Measurements from ENCODE around the gene MUC16. TPM values are rescaled to one million over a fixed set of nuclear protein-coding genes. Genes with fewer than 3 reads are reported as not detected.

The MUC16 gene
- total and polyA plus RNA-seq, 2 of the 4 experiments (the other 2 are of a cell fraction), result not detected

GRCh38 chr19:9009431-9009830 is 778 bp downstream of the MUC16 start:
- Histone ChIP-seq H4K20me1 (ENCODE audit: insufficient read depth, low read length) (no peaks in the 10 kb centered on the region), H3K4ac (ENCODE audit: low read depth, low read length) (no peak overlapping the region), H4K91ac (ENCODE audit: insufficient read depth, low read depth, low read length) (no peak overlapping the region), H2BK120ac (ENCODE audit: low read depth, low read length) (no peak overlapping the region), H2BK5ac (ENCODE audit: low read depth, low read length, poor library complexity, severe bottlenecking) (no peak overlapping the region), H3K79me1 (ENCODE audit: low read depth in 1 of 2, low read length in 2 of 2) (no peaks in the 10 kb centered on the region), H3K4me2 (ENCODE audit: low read depth, low read length) (no peak overlapping the region), H3K4me3 (ENCODE audit: insufficient read depth, low read depth, low read length) (no peak overlapping the region), H3K14ac (replicated peaks; ENCODE audit: low read depth, low read length) (no peak overlapping the region), H4K8ac (ENCODE audit: low read depth in 2 of 2, low read length in 2 of 2) (no peak overlapping the region), H3K23ac (ENCODE audit: low read depth, low read length) (no peak overlapping the region), H2AFZ (replicated peaks; ENCODE audit: low read length, poor library complexity) (no peak overlapping the region), H3K18ac (ENCODE audit: low read depth, low read length) (no peak overlapping the region), H3K4me1 (ENCODE audit: control insufficient read depth, insufficient read depth, low read length) (no peaks in the 10 kb centered on the region), H2AK9ac (replicated peaks; ENCODE audit: low read depth, low read length, poor library complexity) (no peak overlapping the region), H3K56ac (ENCODE audit: extremely low read depth, insufficient read depth, low read length) (no peak overlapping the region), H2AK5ac (ENCODE audit: low read depth, low read length) (no peak overlapping the region), H3K9ac (ENCODE audit: low read depth, low read length) (no peak overlapping the region), H2BK15ac (ENCODE audit: low read depth, low read length) (no peak overlapping the region), H3K9me1 (ENCODE audit: insufficient read depth, low read length) (no peaks in the 10 kb centered on the region), H4K5ac (ENCODE audit: low read depth, low read length) (no peak overlapping the region), H2BK20ac (ENCODE audit: low read depth, low read length) (no peak overlapping the region), H3K27ac (ENCODE audit: insufficient read depth, low read length) (no peak overlapping the region), H3K9me3 (ENCODE audit: control insufficient read depth, insufficient read depth, low read length) (peaks cover 43% of the 10 kb centered on the region), H3K27me3 (ENCODE audit: control insufficient read depth, insufficient read depth, low read length) (no peaks in the 10 kb centered on the region), H3K36me3 (ENCODE audit: control insufficient read depth, insufficient read depth, low read length) (no peaks in the 10 kb centered on the region)
- dilution Hi-C loops (cut with HindIII; ENCODE audit: low sequenced_read_pairs, unreplicated experiment), result no loop called here
- intact Hi-C loops (cut with micrococcal nuclease), result no loop called here
- ATAC-seq (ENCODE audit: low read depth) (no peak), DNase-seq (no peak)
- no TSS peak for BruUV-seq (replicated peaks)
- ChIA-PET POLR2A (ENCODE audit: unreplicated experiment) (no interaction called here), CTCF (no interaction called here)
- in situ Hi-C loops (cut with MboI; ENCODE audit: low sequenced_read_pairs), result no loop called here
- WGBS, 2 experiments (ENCODE audit: extremely low coverage in 2 of 2, insufficient read length in 1 of 2), result 68% methylated on average over 9 of the region's 10 CpGs; no CpG with 5 or more reads in 1 of the 2 experiments
- TF ChIP-seq MAFK (IDR thresholded peaks at IDR 0.05; ENCODE audit: low read depth, low read length), result no peak
- no peak for TF ChIP-seq FOS (IDR thresholded peaks at IDR 0.05; ENCODE audit: low read depth, low read length)
- no peak for TF ChIP-seq MXI1 (IDR thresholded peaks at IDR 0.05; ENCODE audit: borderline replicate concordance, low read depth, low read length)
- no peak for TF ChIP-seq RAD21 (IDR thresholded peaks at IDR 0.05; ENCODE audit: low read length)
- no peak for TF ChIP-seq POLR2A (IDR thresholded peaks at IDR 0.05; ENCODE audit: low read depth, low read length)
- no peak for TF ChIP-seq NFE2L2 (IDR thresholded peaks at IDR 0.05; ENCODE audit: low read depth, low read length)
- TF ChIP-seq CEBPB (IDR thresholded peaks at IDR 0.05; ENCODE audit: low read depth, low read length), result no peak
- no peak for TF ChIP-seq RCOR1 (IDR thresholded peaks at IDR 0.05; ENCODE audit: insufficient replicate concordance, low read length)
- TF ChIP-seq, protein P1, sequence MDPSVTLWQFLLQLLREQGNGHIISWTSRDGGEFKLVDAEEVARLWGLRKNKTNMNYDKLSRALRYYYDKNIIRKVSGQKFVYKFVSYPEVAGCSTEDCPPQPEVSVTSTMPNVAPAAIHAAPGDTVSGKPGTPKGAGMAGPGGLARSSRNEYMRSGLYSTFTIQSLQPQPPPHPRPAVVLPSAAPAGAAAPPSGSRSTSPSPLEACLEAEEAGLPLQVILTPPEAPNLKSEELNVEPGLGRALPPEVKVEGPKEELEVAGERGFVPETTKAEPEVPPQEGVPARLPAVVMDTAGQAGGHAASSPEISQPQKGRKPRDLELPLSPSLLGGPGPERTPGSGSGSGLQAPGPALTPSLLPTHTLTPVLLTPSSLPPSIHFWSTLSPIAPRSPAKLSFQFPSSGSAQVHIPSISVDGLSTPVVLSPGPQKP (IDR thresholded peaks at IDR 0.05; ENCODE audit: borderline replicate concordance, low read depth, low read length), result no peak
- no peak for TF ChIP-seq SMC3 (IDR thresholded peaks at IDR 0.05; ENCODE audit: low read depth, low read length)
- TF ChIP-seq MAZ (IDR thresholded peaks at IDR 0.05; ENCODE audit: borderline replicate concordance, low read depth, low read length), result no peak
- TF ChIP-seq CHD1 (IDR thresholded peaks at IDR 0.05; ENCODE audit: low read depth, low read length), result no peak
- TF ChIP-seq, protein P2, sequence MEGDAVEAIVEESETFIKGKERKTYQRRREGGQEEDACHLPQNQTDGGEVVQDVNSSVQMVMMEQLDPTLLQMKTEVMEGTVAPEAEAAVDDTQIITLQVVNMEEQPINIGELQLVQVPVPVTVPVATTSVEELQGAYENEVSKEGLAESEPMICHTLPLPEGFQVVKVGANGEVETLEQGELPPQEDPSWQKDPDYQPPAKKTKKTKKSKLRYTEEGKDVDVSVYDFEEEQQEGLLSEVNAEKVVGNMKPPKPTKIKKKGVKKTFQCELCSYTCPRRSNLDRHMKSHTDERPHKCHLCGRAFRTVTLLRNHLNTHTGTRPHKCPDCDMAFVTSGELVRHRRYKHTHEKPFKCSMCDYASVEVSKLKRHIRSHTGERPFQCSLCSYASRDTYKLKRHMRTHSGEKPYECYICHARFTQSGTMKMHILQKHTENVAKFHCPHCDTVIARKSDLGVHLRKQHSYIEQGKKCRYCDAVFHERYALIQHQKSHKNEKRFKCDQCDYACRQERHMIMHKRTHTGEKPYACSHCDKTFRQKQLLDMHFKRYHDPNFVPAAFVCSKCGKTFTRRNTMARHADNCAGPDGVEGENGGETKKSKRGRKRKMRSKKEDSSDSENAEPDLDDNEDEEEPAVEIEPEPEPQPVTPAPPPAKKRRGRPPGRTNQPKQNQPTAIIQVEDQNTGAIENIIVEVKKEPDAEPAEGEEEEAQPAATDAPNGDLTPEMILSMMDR (conservative IDR thresholded peaks at IDR 0.05; ENCODE audit: low read depth, low read length), result no peak
- TF ChIP-seq, protein P3, sequence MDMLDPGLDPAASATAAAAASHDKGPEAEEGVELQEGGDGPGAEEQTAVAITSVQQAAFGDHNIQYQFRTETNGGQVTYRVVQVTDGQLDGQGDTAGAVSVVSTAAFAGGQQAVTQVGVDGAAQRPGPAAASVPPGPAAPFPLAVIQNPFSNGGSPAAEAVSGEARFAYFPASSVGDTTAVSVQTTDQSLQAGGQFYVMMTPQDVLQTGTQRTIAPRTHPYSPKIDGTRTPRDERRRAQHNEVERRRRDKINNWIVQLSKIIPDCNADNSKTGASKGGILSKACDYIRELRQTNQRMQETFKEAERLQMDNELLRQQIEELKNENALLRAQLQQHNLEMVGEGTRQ (IDR thresholded peaks at IDR 0.05; ENCODE audit: low read depth, low read length), result no peak
- no peak for TF ChIP-seq RFX5 (IDR thresholded peaks at IDR 0.05; ENCODE audit: low read depth, low read length)
- TF ChIP-seq BHLHE40 (IDR thresholded peaks at IDR 0.05; ENCODE audit: low read depth, low read length), result no peak
